ENCODE data around the gene OR52B2.

OR52B2 gene

GRCh38 chr11:6170226-6170625, at the start of gene OR52B2:
OR52B2 (minus strand) TSS chr11:6170326; CDS start chr11:6170326, 0 bp downstream.
- Mint-ChIP-seq H3K4me1 (no peaks in the 10 kb centered on the region), H3K4me3 (no peak within 1 kb of the TSS)
- no peak for DNase-seq

GRCh38 chr11:6219359-6219758, 49.2 kb upstream of the OR52B2 start:
- H3K4me3 Mint-ChIP-seq: no peak overlapping the region
- peaks cover 44% of the 10 kb centered on the region for H3K36me3 Mint-ChIP-seq
- H3K9me3 Mint-ChIP-seq: no peaks in the 10 kb centered on the region
- H3K4me1 Mint-ChIP-seq: peaks cover 14% of the 10 kb centered on the region
- H3K27me3 Mint-ChIP-seq: no peaks in the 10 kb centered on the region
- no peak for DNase-seq
- CTCF ChIA-PET: no interaction called here
- peak overlapping the region; percentile 49 for H3K27ac Mint-ChIP-seq

More at GRCh38 chr11:6170226-6170625, at the start of gene OR52B2:
- no peaks in the 10 kb centered on the region for H3K9me3 Mint-ChIP-seq
- H3K36me3 Mint-ChIP-seq: no peaks in the 10 kb centered on the region
- peaks cover 8% of the 10 kb centered on the region for H3K27me3 Mint-ChIP-seq
- no peak within 1 kb of the TSS for H3K27ac Mint-ChIP-seq
- CTCF ChIA-PET: no interaction called here

GRCh38 chr11:6217722-6218121, 47.6 kb upstream of the OR52B2 start:
- H3K36me3 Mint-ChIP-seq: peaks cover 42% of the 10 kb centered on the region
- no peak overlapping the region for H3K27ac Mint-ChIP-seq
- H3K4me1 Mint-ChIP-seq: peaks cover 14% of the 10 kb centered on the region
- no peak overlapping the region for H3K4me3 Mint-ChIP-seq
- DNase-seq: no peak
- H3K27me3 Mint-ChIP-seq: no peaks in the 10 kb centered on the region
- no peaks in the 10 kb centered on the region for H3K9me3 Mint-ChIP-seq
- CTCF ChIA-PET: no interaction called here

GRCh38 chr11:6216501-6216900, 46.4 kb upstream of the OR52B2 start:
- H3K36me3 Mint-ChIP-seq: peaks cover 35% of the 10 kb centered on the region
- peaks cover 14% of the 10 kb centered on the region for H3K4me1 Mint-ChIP-seq
- no peak overlapping the region for H3K4me3 Mint-ChIP-seq
- no peaks in the 10 kb centered on the region for H3K27me3 Mint-ChIP-seq
- CTCF ChIA-PET: interaction anchor here (1.1 kb wide), 1 partner anchor 8 kb away, joined by 3 read pairs; no protein-coding TSS in a partner anchor
- no peak for DNase-seq
- H3K27ac Mint-ChIP-seq: peak overlapping the region; percentile 26
- no peaks in the 10 kb centered on the region for H3K9me3 Mint-ChIP-seq

- no peak for DNase-seq
- H3K4me1 Mint-ChIP-seq: peaks cover 5% of the 10 kb centered on the region
Measured at GRCh38 chr11:6214530-6214929, 44.4 kb upstream of the OR52B2 start.

GRCh38 chr11:6210274-6210955, 40.3 kb upstream of the OR52B2 start:
- no peaks in the 10 kb centered on the region for H3K27me3 Mint-ChIP-seq
- H3K4me3 Mint-ChIP-seq: no peak overlapping the region
- no peak for DNase-seq
- H3K4me1 Mint-ChIP-seq: no peaks in the 10 kb centered on the region
- CTCF ChIA-PET: no interaction called here
- H3K36me3 Mint-ChIP-seq: peaks cover 6% of the 10 kb centered on the region
- H3K27ac Mint-ChIP-seq: no peak overlapping the region
- H3K9me3 Mint-ChIP-seq: no peaks in the 10 kb centered on the region

More at GRCh38 chr11:6214530-6214929, 44.4 kb upstream of the OR52B2 start:
- Mint-ChIP-seq H3K27ac (no peak overlapping the region), H3K27me3 (no peaks in the 10 kb centered on the region), H3K9me3 (no peaks in the 10 kb centered on the region), H3K4me3 (no peak overlapping the region), H3K36me3 (peaks cover 29% of the 10 kb centered on the region)
- CTCF ChIA-PET: interaction anchor here (0.7 kb wide), 1 partner anchor 101 kb away, joined by 4 read pairs; no protein-coding TSS in a partner anchor

- no peaks in the 10 kb centered on the region for H3K27me3 Mint-ChIP-seq
- H3K36me3 Mint-ChIP-seq: peaks cover 3% of the 10 kb centered on the region
- H3K27ac Mint-ChIP-seq: no peak overlapping the region
- H3K4me3 Mint-ChIP-seq: no peak overlapping the region
- no peak for DNase-seq
- CTCF ChIA-PET: no interaction called here
- no peaks in the 10 kb centered on the region for H3K9me3 Mint-ChIP-seq
- H3K4me1 Mint-ChIP-seq: no peaks in the 10 kb centered on the region
Measured at GRCh38 chr11:6209801-6210200, 39.7 kb upstream of the OR52B2 start.

GRCh38 chr11:6206456-6207180, 36.5 kb upstream of the OR52B2 start:
- H3K9me3 Mint-ChIP-seq: no peaks in the 10 kb centered on the region
- H3K4me3 Mint-ChIP-seq: no peak overlapping the region
- DNase-seq: no peak
- H3K27me3 Mint-ChIP-seq: no peaks in the 10 kb centered on the region
- peaks cover 5% of the 10 kb centered on the region for H3K36me3 Mint-ChIP-seq
- peaks cover 17% of the 10 kb centered on the region for H3K4me1 Mint-ChIP-seq
- CTCF ChIA-PET: interaction anchor here (1.4 kb wide), 1 partner anchor 11 kb away, joined by 4 read pairs; no protein-coding TSS in a partner anchor
- H3K27ac Mint-ChIP-seq: no peak overlapping the region

- Mint-ChIP-seq H3K27me3 (no peaks in the 10 kb centered on the region), H3K4me1 (peaks cover 20% of the 10 kb centered on the region), H3K9me3 (no peaks in the 10 kb centered on the region), H3K4me3 (no peak within 1 kb of the TSS), H3K27ac (no peak within 1 kb of the TSS), H3K36me3 (peaks cover 5% of the 10 kb centered on the region)
- CTCF ChIA-PET: interaction anchor here (1.4 kb wide), 1 partner anchor 9 kb away, joined by 4 read pairs; no protein-coding TSS in a partner anchor
- no peak for DNase-seq
Measured at GRCh38 chr11:6205366-6205765, 35.2 kb upstream of the OR52B2 start, which contains the start of gene C11orf42. C11orf42 (plus strand) TSS chr11:6205557; CDS start chr11:6205616, 59 bp downstream.

- H3K4me1 Mint-ChIP-seq: peaks cover 20% of the 10 kb centered on the region
- H3K36me3 Mint-ChIP-seq: peaks cover 5% of the 10 kb centered on the region
- no peak overlapping the region for H3K27ac Mint-ChIP-seq
- no peaks in the 10 kb centered on the region for H3K9me3 Mint-ChIP-seq
- no peak for DNase-seq
- H3K27me3 Mint-ChIP-seq: no peaks in the 10 kb centered on the region
- CTCF ChIA-PET: no interaction called here
- H3K4me3 Mint-ChIP-seq: no peak overlapping the region
Measured at GRCh38 chr11:6204706-6205105, 34.6 kb upstream of the OR52B2 start.

- CTCF ChIA-PET: no interaction called here
- Mint-ChIP-seq H3K27me3 (peaks cover 4% of the 10 kb centered on the region), H3K9me3 (no peaks in the 10 kb centered on the region), H3K36me3 (peaks cover 2% of the 10 kb centered on the region), H3K4me3 (no peak overlapping the region), H3K27ac (peak overlapping the region; percentile 20), H3K4me1 (peaks cover 20% of the 10 kb centered on the region)
- peak; percentile 25 for DNase-seq
Measured at GRCh38 chr11:6203327-6203726, 33.2 kb upstream of the OR52B2 start.

GRCh38 chr11:6202041-6202440, 31.9 kb upstream of the OR52B2 start:
- H3K27ac Mint-ChIP-seq: no peak overlapping the region
- no peaks in the 10 kb centered on the region for H3K9me3 Mint-ChIP-seq
- H3K4me1 Mint-ChIP-seq: peaks cover 20% of the 10 kb centered on the region
- peaks cover 7% of the 10 kb centered on the region for H3K27me3 Mint-ChIP-seq
- peaks cover 2% of the 10 kb centered on the region for H3K36me3 Mint-ChIP-seq
- no peak overlapping the region for H3K4me3 Mint-ChIP-seq
- CTCF ChIA-PET: interaction anchor here (2.0 kb wide), 1 partner anchor 161 kb away, joined by 6 read pairs; no protein-coding TSS in a partner anchor
- DNase-seq: no peak

GRCh38 chr11:6201481-6201880, 31.4 kb upstream of the OR52B2 start:
- Mint-ChIP-seq H3K27ac (no peak overlapping the region), H3K27me3 (peaks cover 7% of the 10 kb centered on the region), H3K4me3 (no peak overlapping the region), H3K36me3 (peaks cover 2% of the 10 kb centered on the region), H3K4me1 (peaks cover 22% of the 10 kb centered on the region), H3K9me3 (no peaks in the 10 kb centered on the region)
- DNase-seq: no peak
- CTCF ChIA-PET: interaction anchor here (2.0 kb wide), 1 partner anchor 161 kb away, joined by 6 read pairs; no protein-coding TSS in a partner anchor

GRCh38 chr11:6200975-6201374, 30.8 kb upstream of the OR52B2 start:
- no peak for DNase-seq
- Mint-ChIP-seq H3K27ac (no peak overlapping the region), H3K36me3 (peaks cover 2% of the 10 kb centered on the region), H3K4me1 (peaks cover 24% of the 10 kb centered on the region), H3K4me3 (no peak overlapping the region), H3K27me3 (peaks cover 7% of the 10 kb centered on the region), H3K9me3 (no peaks in the 10 kb centered on the region)
- CTCF ChIA-PET: interaction anchor here (2.0 kb wide), 1 partner anchor 162 kb away, joined by 6 read pairs; no protein-coding TSS in a partner anchor

Measured in activated naive CD4-positive, alpha-beta T cell treated with anti-CD3 and anti-CD28 coated beads, Interleukin-2, amount 10 ng/mL, durations not matched to agents 7 days and 5 days (primary cell).